Smooth muscle cell (in vitro differentiated cells): ENCODE measurements around the gene DEUP1. TPM values are rescaled to one million over a fixed set of nuclear protein-coding genes. Genes with fewer than 3 reads are reported as not detected.

Source experiments
- DNase-seq: peaks from one replicate; lab custom pipeline; 2025; ENCODE audit not compliant: unreplicated experiment; lab: John Stamatoyannopoulos, UW
- H2AFZ ChIP-seq: fragments of 200-600 bp; sonication (generic); 2 replicates; pipeline ENCODE4 v1.6.0; 2016; ENCODE audit warnings: antibody characterized with exemption, low read depth, mild to moderate bottlenecking
- H3F3A ChIP-seq: fragments of 200-600 bp; sonication (generic); 2 replicates; pipeline ENCODE4 v1.6.0; 2017; ENCODE audit warnings: antibody characterized with exemption, low read depth
- H3K27ac ChIP-seq: fragments of 200-600 bp; sonication (generic); 2 replicates; pipeline ENCODE4 v1.5.1; 2016; ENCODE audit warnings: low read depth, mild to moderate bottlenecking
- H3K27me3 ChIP-seq: fragments of 200-600 bp; sonication (generic); 2 replicates; pipeline ENCODE4 v1.6.1; 2016; ENCODE audit warnings: low read depth, mild to moderate bottlenecking
- H3K36me3 ChIP-seq: fragments of 200-600 bp; sonication (generic); 2 replicates; pipeline ENCODE4 v1.5.1; 2016; ENCODE audit warnings: low read depth
- H3K4me1 ChIP-seq: fragments of 200-600 bp; sonication (generic); 2 replicates; pipeline ENCODE4 v1.5.1; 2016; ENCODE audit warnings: low read depth
- H3K4me2 ChIP-seq: fragments of 200-600 bp; sonication (generic); 2 replicates; pipeline ENCODE4 v1.6.0; 2016; ENCODE audit warnings: mild to moderate bottlenecking
- H3K4me3 ChIP-seq: fragments of 200-600 bp; sonication (generic); 2 replicates; pipeline ENCODE4 v1.5.1; 2016; ENCODE audit warnings: mild to moderate bottlenecking
- H3K79me2 ChIP-seq: fragments of 200-600 bp; sonication (generic); 2 replicates; pipeline ENCODE4 v1.6.0; 2016; ENCODE audit warnings: low read depth, mild to moderate bottlenecking
- H3K9ac ChIP-seq: fragments of 200-600 bp; sonication (generic); 2 replicates; pipeline ENCODE4 v1.6.0; 2016; ENCODE audit warnings: low read depth
- H3K9me3 ChIP-seq: fragments of 200-600 bp; sonication (generic); replicated peaks from 2 replicates; pipeline ENCODE4 v1.5.1; 2016; ENCODE audit warnings: low read depth
- H4K20me1 ChIP-seq: fragments of 200-600 bp; sonication (generic); 2 replicates; pipeline ENCODE4 v1.6.0; 2016; ENCODE audit warnings: low read depth
- CTCF ChIP-seq: fragments of 200-600 bp; sonication (generic); IDR thresholded peaks from 2 replicates; pipeline ENCODE4 v1.5.1; 2017; ENCODE audit warnings: borderline replicate concordance, mild to moderate bottlenecking, antibody characterized with exemption; ENCODE audit not compliant: insufficient read depth, poor library complexity, severe bottlenecking
- WGBS: methylation state at CpG from one replicate; pipeline ENCODE4 v1.1.7; 2016; ENCODE audit warnings: low lambda C conversion rate; 5-methylcytosine and 5-hydroxymethylcytosine counted together
- polyA plus RNA-seq: library from polyadenylated mRNA; unstranded; fragments of >200 nt; fragmentation: Nextera tagmentation; extraction: Ambion mirVana; gene quantifications from 2 replicates; pipeline ENCODE4 v1.2.1, GENCODE V29; 2016
- total RNA-seq: library from RNA; depleted of rRNA; stranded (reverse); fragments of >200 nt; gene quantifications from 2 replicates; pipeline ENCODE4 v1.2.3, GENCODE V29; 2014

The DEUP1 gene
- total and polyA plus RNA-seq, 2 experiments from 2014 or later: 0.90 TPM; not detected in 1

- Histone ChIP-seq H3K36me3 (no peaks in the 10 kb centered on the region), H3K27me3 (no peaks in the 10 kb centered on the region), H3K4me1 (no peaks in the 10 kb centered on the region), H3K4me3 (no peak overlapping the region), H3K27ac (no peak overlapping the region), H2AFZ (no peak overlapping the region), H3K79me2 (no peaks in the 10 kb centered on the region), H3K4me2 (no peak overlapping the region), H3K9me3 (no peaks in the 10 kb centered on the region), H4K20me1 (peaks cover 98% of the 10 kb centered on the region), H3F3A (no peaks in the 10 kb centered on the region), H3K9ac (no peak overlapping the region)
- TF ChIP-seq CTCF: no peak
- DNase-seq: no peak
- 90% methylated on average over 2 of the region's 2 CpGs for WGBS
Measured at GRCh38 chr11:93485983-93486382, 155.4 kb downstream of the DEUP1 start.

GRCh38 chr11:93487032-93487483 lies 156.5 kb downstream of the DEUP1 start:
- Histone ChIP-seq H2AFZ (no peak overlapping the region), H3K4me1 (no peaks in the 10 kb centered on the region), H3K36me3 (no peaks in the 10 kb centered on the region), H3K4me2 (no peak overlapping the region), H3K4me3 (no peak overlapping the region), H3K9ac (no peak overlapping the region), H3K27me3 (no peaks in the 10 kb centered on the region), H3F3A (no peaks in the 10 kb centered on the region), H3K9me3 (no peaks in the 10 kb centered on the region), H4K20me1 (peaks cover 98% of the 10 kb centered on the region), H3K27ac (no peak overlapping the region), H3K79me2 (no peaks in the 10 kb centered on the region)
- WGBS: 76% methylated on average over 7 of the region's 7 CpGs
- DNase-seq: no peak
- no peak for TF ChIP-seq CTCF

Other genes starting within 250 kb of the DEUP1 start
- 30.5 and 35.4 TPM in 2 replicates for gene SLC36A4, start 132.8 kb upstream of the DEUP1 start, total RNA-seq
- 41.8 and 48.6 TPM in 2 replicates for gene SLC36A4, start 132.8 kb upstream of the DEUP1 start, polyA plus RNA-seq
- 10.4 and 13.8 TPM in 2 replicates for gene SMCO4, start 212.6 kb downstream of the DEUP1 start, total RNA-seq
- gene SMCO4, start 212.6 kb downstream of the DEUP1 start, polyA plus RNA-seq: 37.4 and 50.7 TPM in 2 replicates